ENCODE data around the gene CCDC110. TPM values are rescaled to one million over a fixed set of nuclear protein-coding genes. Genes with fewer than 3 reads are reported as not detected.

The CCDC110 gene
- total and polyA plus RNA-seq, 2 of the 13 experiments (the other 11 are each of a cell fraction or from before 2014, with no cell fraction given), result not detected

DNA sequence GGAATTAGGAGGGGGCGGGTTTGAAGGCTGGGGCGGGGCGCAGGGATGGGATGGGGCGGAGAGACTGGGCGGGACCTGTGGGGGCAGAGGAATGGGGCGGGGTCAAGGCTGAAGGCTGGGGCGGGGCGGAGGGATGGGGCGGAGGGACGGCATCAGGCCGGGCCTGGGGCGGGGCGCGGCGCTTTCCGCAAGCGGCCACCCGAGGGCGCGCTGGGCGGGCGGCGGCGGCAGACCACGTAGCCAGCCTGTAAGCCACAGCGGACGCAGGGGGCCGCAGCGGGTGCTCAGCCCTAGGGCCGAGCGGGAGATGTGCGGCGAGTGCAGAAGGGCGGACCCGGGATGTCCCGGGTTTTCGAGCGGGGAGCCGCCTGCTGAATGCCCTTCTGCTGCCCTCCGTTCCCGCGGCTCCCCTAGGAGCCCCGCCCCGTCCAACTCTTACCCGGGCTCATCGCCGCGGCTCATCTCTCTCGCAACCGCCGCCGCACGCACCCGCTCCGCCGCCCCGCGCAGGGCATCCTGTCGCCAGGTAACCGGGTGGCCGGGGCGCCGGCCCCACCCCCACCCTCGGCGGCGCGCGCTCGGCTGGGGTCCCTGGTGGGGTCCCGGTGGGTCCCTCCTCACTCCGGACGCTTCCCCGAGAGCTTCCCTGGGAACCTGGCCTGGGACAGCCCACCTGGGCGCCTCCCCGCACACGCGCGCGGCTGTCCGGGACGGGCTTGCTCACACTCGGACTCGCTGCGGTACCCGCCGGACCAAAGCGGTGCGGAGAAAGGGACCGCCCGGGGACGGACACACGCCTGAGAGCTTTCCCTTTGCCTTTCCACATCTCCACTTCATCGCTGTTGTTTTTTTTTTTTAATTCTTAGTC lies at the start of gene CCDC110 (continued):
- TF ChIP-seq, protein P1, sequence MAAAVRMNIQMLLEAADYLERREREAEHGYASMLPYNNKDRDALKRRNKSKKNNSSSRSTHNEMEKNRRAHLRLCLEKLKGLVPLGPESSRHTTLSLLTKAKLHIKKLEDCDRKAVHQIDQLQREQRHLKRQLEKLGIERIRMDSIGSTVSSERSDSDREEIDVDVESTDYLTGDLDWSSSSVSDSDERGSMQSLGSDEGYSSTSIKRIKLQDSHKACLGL (CRISPR knock-in tag; IDR thresholded peaks at IDR 0.05), result 0 out of 2 replicates have a peak, but pooled peaks have one; percentile 12
- TF ChIP-seq ATM (IDR thresholded peaks at IDR 0.05; ENCODE audit: borderline replicate concordance) (no peak), ZNF724P (CRISPR knock-in tag; IDR thresholded peaks at IDR 0.05; ENCODE audit: borderline replicate concordance) (no peak), KLF15 (CRISPR knock-in tag; IDR thresholded peaks at IDR 0.05; ENCODE audit: borderline replicate concordance) (0 out of 2 replicates have a peak, but pooled peaks have one; percentile 41), MIER3 (CRISPR knock-in tag; IDR thresholded peaks at IDR 0.05; ENCODE audit: borderline replicate concordance) (no peak), GFI1 (CRISPR knock-in tag; IDR thresholded peaks at IDR 0.05; ENCODE audit: borderline replicate concordance) (no peak), FOSL1 (CRISPR knock-in tag; IDR thresholded peaks at IDR 0.05; ENCODE audit: borderline replicate concordance) (no peak), ZNF430 (CRISPR knock-in tag; IDR thresholded peaks at IDR 0.05) (no peak), SP1 (IDR thresholded peaks at IDR 0.05) (no peak), SP1 (CRISPR knock-in tag; IDR thresholded peaks at IDR 0.05) (peak; percentile 53), YEATS4 (CRISPR knock-in tag; IDR thresholded peaks at IDR 0.05; ENCODE audit: borderline replicate concordance) (peak; percentile 45; the same call in 1 of the 2 replicates), MXI1 (IDR thresholded peaks at IDR 0.05; ENCODE audit: borderline replicate concordance, low read depth, low read length) (peak; percentile 35; the same call in 1 of the 3 replicates), FOSL2 (CRISPR knock-in tag; IDR thresholded peaks at IDR 0.05) (no peak), NCOA5 (CRISPR knock-in tag; IDR thresholded peaks at IDR 0.05) (no peak), KLF13 (CRISPR knock-in tag; IDR thresholded peaks at IDR 0.05) (no peak), ZSCAN20 (CRISPR knock-in tag; IDR thresholded peaks at IDR 0.05; ENCODE audit: borderline replicate concordance) (no peak), ZNF235 (CRISPR knock-in tag; IDR thresholded peaks at IDR 0.05; ENCODE audit: borderline replicate concordance) (0 out of 2 replicates have a peak, but pooled peaks have one; percentile 38)
- TF ChIP-seq, protein P2, sequence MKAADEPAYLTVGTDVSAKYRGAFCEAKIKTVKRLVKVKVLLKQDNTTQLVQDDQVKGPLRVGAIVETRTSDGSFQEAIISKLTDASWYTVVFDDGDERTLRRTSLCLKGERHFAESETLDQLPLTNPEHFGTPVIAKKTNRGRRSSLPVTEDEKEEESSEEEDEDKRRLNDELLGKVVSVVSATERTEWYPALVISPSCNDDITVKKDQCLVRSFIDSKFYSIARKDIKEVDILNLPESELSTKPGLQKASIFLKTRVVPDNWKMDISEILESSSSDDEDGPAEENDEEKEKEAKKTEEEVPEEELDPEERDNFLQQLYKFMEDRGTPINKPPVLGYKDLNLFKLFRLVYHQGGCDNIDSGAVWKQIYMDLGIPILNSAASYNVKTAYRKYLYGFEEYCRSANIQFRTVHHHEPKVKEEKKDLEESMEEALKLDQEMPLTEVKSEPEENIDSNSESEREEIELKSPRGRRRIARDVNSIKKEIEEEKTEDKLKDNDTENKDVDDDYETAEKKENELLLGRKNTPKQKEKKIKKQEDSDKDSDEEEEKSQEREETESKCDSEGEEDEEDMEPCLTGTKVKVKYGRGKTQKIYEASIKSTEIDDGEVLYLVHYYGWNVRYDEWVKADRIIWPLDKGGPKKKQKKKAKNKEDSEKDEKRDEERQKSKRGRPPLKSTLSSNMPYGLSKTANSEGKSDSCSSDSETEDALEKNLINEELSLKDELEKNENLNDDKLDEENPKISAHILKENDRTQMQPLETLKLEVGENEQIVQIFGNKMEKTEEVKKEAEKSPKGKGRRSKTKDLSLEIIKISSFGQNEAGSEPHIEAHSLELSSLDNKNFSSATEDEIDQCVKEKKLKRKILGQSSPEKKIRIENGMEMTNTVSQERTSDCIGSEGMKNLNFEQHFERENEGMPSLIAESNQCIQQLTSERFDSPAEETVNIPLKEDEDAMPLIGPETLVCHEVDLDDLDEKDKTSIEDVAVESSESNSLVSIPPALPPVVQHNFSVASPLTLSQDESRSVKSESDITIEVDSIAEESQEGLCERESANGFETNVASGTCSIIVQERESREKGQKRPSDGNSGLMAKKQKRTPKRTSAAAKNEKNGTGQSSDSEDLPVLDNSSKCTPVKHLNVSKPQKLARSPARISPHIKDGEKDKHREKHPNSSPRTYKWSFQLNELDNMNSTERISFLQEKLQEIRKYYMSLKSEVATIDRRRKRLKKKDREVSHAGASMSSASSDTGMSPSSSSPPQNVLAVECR (CRISPR knock-in tag; IDR thresholded peaks at IDR 0.05; ENCODE audit: borderline replicate concordance), result peak; percentile 26; the same call in 1 of the 2 replicates
- TF ChIP-seq, protein P3, sequence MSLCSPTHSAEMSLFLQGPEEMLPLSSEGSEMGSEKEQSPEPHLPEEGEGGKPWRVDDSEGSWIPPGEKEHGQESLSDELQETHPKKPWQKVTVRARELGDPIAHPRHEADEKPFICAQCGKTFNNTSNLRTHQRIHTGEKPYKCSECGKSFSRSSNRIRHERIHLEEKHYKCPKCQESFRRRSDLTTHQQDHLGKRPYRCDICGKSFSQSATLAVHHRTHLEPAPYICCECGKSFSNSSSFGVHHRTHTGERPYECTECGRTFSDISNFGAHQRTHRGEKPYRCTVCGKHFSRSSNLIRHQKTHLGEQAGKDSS (CRISPR knock-in tag; IDR thresholded peaks at IDR 0.05; ENCODE audit: borderline replicate concordance, low read depth), result no peak
